Activated T-helper 1 cell treated with Interleukin-2 at 50 U/mL for 16 hours (primary cell): ENCODE data around the gene GNB3.
A peak's percentile ranks its signal among the peaks of the same experiment; 100 is the strongest.

Source experiments
- DNase-seq: peaks from one replicate; pipeline ENCODE4 v3.0.0-alpha.2; 2020; ENCODE audit warnings: low read depth

GNB3 gene

GRCh38 chr12:6837370-6838060 is 3.2 kb upstream of the GNB3 start:
- DNase-seq = no peak

- DNase-seq = no peak
Observed at GRCh38 chr12:6838854-6839253, 1.9 kb upstream of the GNB3 start.

- no peak for DNase-seq
Observed at GRCh38 chr12:6839482-6840201, 1.1 kb upstream of the GNB3 start.

GRCh38 chr12:6840330-6840729 is 395 bp upstream of the GNB3 start:
- DNase-seq = no peak

GRCh38 chr12:6842075-6842474 is 1.4 kb downstream of the GNB3 start:
- no peak for DNase-seq

GRCh38 chr12:6843118-6843902 is 2.6 kb downstream of the GNB3 start:
- no peak for DNase-seq

- DNase-seq = no peak
Observed at GRCh38 chr12:6845395-6845794, 4.7 kb downstream of the GNB3 start.

- no peak for DNase-seq
Observed at GRCh38 chr12:6846316-6846869, 5.7 kb downstream of the GNB3 start.

GRCh38 chr12:6847676-6848075 is 7.0 kb downstream of the GNB3 start:
- DNase-seq = no peak

- no peak for DNase-seq
Observed at GRCh38 chr12:6849427-6849826, 8.7 kb downstream of the GNB3 start.

- DNase-seq = no peak
Observed at GRCh38 chr12:6849976-6850560, 9.3 kb downstream of the GNB3 start.

- DNase-seq = no peak
Observed at GRCh38 chr12:6850796-6851152, 10.0 kb downstream of the GNB3 start.

GRCh38 chr12:6851153-6851920 is 10.6 kb downstream of the GNB3 start, which contains the start of gene CDCA3:
CDCA3 (minus strand) TSS chr12:6851286; CDS start chr12:6850952, 334 bp downstream.
- DNase-seq = peak; percentile 79

GRCh38 chr12:6851921-6852650 is 11.4 kb downstream of the GNB3 start, which contains the start of gene USP5:
USP5 (plus strand) TSS chr12:6852150; CDS start chr12:6852180, 30 bp downstream.
- DNase-seq = peak; percentile 98

- peak; percentile 38 for DNase-seq
Observed at GRCh38 chr12:6852651-6853354, 12.1 kb downstream of the GNB3 start.

GRCh38 chr12:6853626-6854025 is 12.9 kb downstream of the GNB3 start:
- no peak for DNase-seq

GRCh38 chr12:6854036-6854435 is 13.3 kb downstream of the GNB3 start:
- no peak for DNase-seq

GRCh38 chr12:6855322-6855721 is 14.6 kb downstream of the GNB3 start:
- no peak for DNase-seq

GRCh38 chr12:6858799-6859198 is 18.1 kb downstream of the GNB3 start:
- no peak for DNase-seq

- DNase-seq = no peak
Observed at GRCh38 chr12:6860116-6860515, 19.4 kb downstream of the GNB3 start.
